Measurements from ENCODE around the gene TBC1D16. TPM values are rescaled to one million over a fixed set of nuclear protein-coding genes. Genes with fewer than 3 reads are reported as not detected.

TBC1D16 gene
- total RNA-seq, 1 experiment from 2014 or later = 85.8 TPM

DNA sequence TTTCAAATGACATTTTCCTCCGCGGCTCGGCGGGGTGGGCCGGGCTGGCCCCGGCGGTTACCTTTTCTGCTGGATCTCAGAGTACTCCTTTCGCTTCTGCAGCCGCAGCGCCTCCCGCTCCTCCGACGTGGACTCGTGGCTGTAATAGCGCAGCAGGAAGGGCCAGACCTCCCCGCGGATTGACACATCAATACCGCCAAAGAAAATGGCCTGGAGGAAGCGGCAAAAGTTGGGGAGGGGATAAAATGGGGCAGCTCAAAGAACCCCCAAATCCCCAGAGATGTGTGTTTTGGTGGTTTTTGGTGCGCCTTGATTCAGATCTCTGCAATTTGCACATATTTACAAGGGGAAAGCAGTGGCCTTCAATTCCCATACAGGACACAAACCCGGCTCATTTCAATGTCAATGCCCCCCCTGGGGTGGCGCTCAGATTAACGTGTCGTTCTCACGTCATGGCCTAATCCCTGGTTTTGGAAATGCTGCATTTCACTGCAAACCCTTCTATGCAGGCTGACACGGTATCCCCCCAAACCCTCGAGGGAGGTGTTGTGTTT lies 85.9 kb downstream of the TBC1D16 start:
- Mint-ChIP-seq H3K4me3 (peak overlapping the region; percentile 68 to 72), H3K4me1 (peaks cover 50 to 70% of the 10 kb centered on the region in 2 experiments), H3K27ac (peak overlapping the region; percentile 97 to 99 (median 98)), H3K36me3 (ENCODE audit: insufficient read depth in 1 of 3, low read depth in 3 of 3) (peaks cover 11 to 27% (median 26%) of the 10 kb centered on the region in 3 experiments), H3K9me3 (peaks cover 0 to 4% of the 10 kb centered on the region in 2 experiments; a peak in 1 of 5 replicates), H3K27me3 (ENCODE audit: low read depth) (no peaks in the 10 kb centered on the region; the same call in 1 of the 2 replicates)
- Histone ChIP-seq H3K79me2 (ENCODE audit: insufficient read depth, low read length) (no peaks in the 10 kb centered on the region), H3K9me3 (ENCODE audit: control insufficient read depth, low read depth, low read length) (no peaks in the 10 kb centered on the region), H3K27ac (ENCODE audit: insufficient read length, low read depth, low read length) (peak overlapping the region; percentile 33), H2BK15ac (ENCODE audit: low read depth, low read length) (no peak overlapping the region), H2BK12ac (ENCODE audit: insufficient read length, low read depth, low read length) (no peak overlapping the region), H3K9ac (ENCODE audit: extremely low read depth, insufficient read length, low read length) (no peak overlapping the region), H3K23ac (ENCODE audit: insufficient read length, low read depth, low read length) (no peak overlapping the region), H2BK120ac (ENCODE audit: low read depth, low read length, poor library complexity, severe bottlenecking) (no peak overlapping the region), H3K4ac (ENCODE audit: low read depth, low read length) (no peak overlapping the region), H3K14ac (ENCODE audit: insufficient read depth, low read length) (peak overlapping the region; percentile 96; the same call in 1 of the 2 replicates), H2AFZ (ENCODE audit: low read length) (no peak overlapping the region), H3K23me2 (ENCODE audit: insufficient read length, low read depth, low read length, poor library complexity, severe bottlenecking) (peaks cover 13% of the 10 kb centered on the region), H3T11ph (ENCODE audit: low read length) (no peak overlapping the region), H3K79me1 (ENCODE audit: insufficient read depth, low read depth, low read length, poor library complexity, severe bottlenecking) (no peaks in the 10 kb centered on the region), H4K5ac (ENCODE audit: insufficient read length, low read depth, low read length) (no peak overlapping the region), H3K18ac (ENCODE audit: insufficient read length, low read depth, low read length) (peak overlapping the region; percentile 84), H2BK5ac (ENCODE audit: insufficient read length, low read length) (no peak overlapping the region), H4K20me1 (ENCODE audit: control insufficient read depth, insufficient read depth, insufficient read length) (no peaks in the 10 kb centered on the region), H2BK20ac (ENCODE audit: low read depth, low read length, poor library complexity, severe bottlenecking) (no peak overlapping the region), H4K91ac (ENCODE audit: insufficient read length, low read depth, low read length) (no peak overlapping the region), H3K4me2 (ENCODE audit: insufficient read depth, insufficient read length, low read length) (peak overlapping the region; percentile 48), H3K56ac (ENCODE audit: insufficient read length, low read depth, low read length) (no peak overlapping the region), H3K27me3 (ENCODE audit: insufficient read depth, low read length) (no peaks in the 10 kb centered on the region), H2AK5ac (ENCODE audit: insufficient read length, low read length) (no peak overlapping the region), H4K8ac (replicated peaks; ENCODE audit: insufficient read length, low read depth, low read length) (no peak overlapping the region), H3K4me1 (ENCODE audit: insufficient read depth, low read length) (peaks cover 3% of the 10 kb centered on the region; the same call in 1 of the 2 replicates)
- peak; percentile 91 for DNase-seq
- WGBS (ENCODE audit: extremely low coverage, insufficient read length, low lambda C conversion rate) = no CpG with 5 or more reads among the region's 27 CpGs
- TF ChIP-seq, protein P1, sequence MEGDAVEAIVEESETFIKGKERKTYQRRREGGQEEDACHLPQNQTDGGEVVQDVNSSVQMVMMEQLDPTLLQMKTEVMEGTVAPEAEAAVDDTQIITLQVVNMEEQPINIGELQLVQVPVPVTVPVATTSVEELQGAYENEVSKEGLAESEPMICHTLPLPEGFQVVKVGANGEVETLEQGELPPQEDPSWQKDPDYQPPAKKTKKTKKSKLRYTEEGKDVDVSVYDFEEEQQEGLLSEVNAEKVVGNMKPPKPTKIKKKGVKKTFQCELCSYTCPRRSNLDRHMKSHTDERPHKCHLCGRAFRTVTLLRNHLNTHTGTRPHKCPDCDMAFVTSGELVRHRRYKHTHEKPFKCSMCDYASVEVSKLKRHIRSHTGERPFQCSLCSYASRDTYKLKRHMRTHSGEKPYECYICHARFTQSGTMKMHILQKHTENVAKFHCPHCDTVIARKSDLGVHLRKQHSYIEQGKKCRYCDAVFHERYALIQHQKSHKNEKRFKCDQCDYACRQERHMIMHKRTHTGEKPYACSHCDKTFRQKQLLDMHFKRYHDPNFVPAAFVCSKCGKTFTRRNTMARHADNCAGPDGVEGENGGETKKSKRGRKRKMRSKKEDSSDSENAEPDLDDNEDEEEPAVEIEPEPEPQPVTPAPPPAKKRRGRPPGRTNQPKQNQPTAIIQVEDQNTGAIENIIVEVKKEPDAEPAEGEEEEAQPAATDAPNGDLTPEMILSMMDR (conservative IDR thresholded peaks at IDR 0.05) = no peak
